Hematopoietic multipotent progenitor cell treated with erythropoietin and hydrocortisone succinate and interleukin-3 and kit ligand, for 8 days (in vitro differentiated cells): ENCODE data around the gene EGFLAM.

Experiments
- DNase-seq: peaks from one replicate; pipeline ENCODE4 v3.0.0-alpha.2; 2015

EGFLAM gene

GRCh38 chr5:38258319-38259061 is at the start of gene EGFLAM:
TSS of gene EGFLAM (plus strand) at chr5:38258559. CDS start at chr5:38258755, 196 bp downstream.
- DNase-seq = no peak

GRCh38 chr5:38208782-38209378 is 49.5 kb upstream of the EGFLAM start:
- DNase-seq = peak; percentile 35

GRCh38 chr5:38210676-38211353 is 47.5 kb upstream of the EGFLAM start:
- no peak for DNase-seq

- DNase-seq = no peak
Observed at GRCh38 chr5:38211354-38211710, 47.0 kb upstream of the EGFLAM start.

- no peak for DNase-seq
Observed at GRCh38 chr5:38212307-38212706, 46.1 kb upstream of the EGFLAM start.

- DNase-seq = no peak
Observed at GRCh38 chr5:38226091-38226490, 32.3 kb upstream of the EGFLAM start.

- no peak for DNase-seq
Observed at GRCh38 chr5:38228914-38229313, 29.4 kb upstream of the EGFLAM start.

GRCh38 chr5:38234737-38235136 is 23.6 kb upstream of the EGFLAM start:
- no peak for DNase-seq

- DNase-seq = no peak
Observed at GRCh38 chr5:38237681-38238080, 20.7 kb upstream of the EGFLAM start.

GRCh38 chr5:38240212-38240611 is 18.1 kb upstream of the EGFLAM start:
- DNase-seq = no peak

- no peak for DNase-seq
Observed at GRCh38 chr5:38241655-38242054, 16.7 kb upstream of the EGFLAM start.

GRCh38 chr5:38245307-38245706 is 13.1 kb upstream of the EGFLAM start:
- DNase-seq = no peak

GRCh38 chr5:38249301-38249700 is 9.1 kb upstream of the EGFLAM start:
- DNase-seq = no peak

- DNase-seq = no peak
Observed at GRCh38 chr5:38249812-38250211, 8.5 kb upstream of the EGFLAM start.

GRCh38 chr5:38250763-38251448 is 7.5 kb upstream of the EGFLAM start:
- no peak for DNase-seq

- DNase-seq = no peak
Observed at GRCh38 chr5:38253759-38254158, 4.6 kb upstream of the EGFLAM start.

GRCh38 chr5:38257308-38258041 is 884 bp upstream of the EGFLAM start:
- no peak for DNase-seq

GRCh38 chr5:38258042-38258318 is 379 bp upstream of the EGFLAM start:
- no peak for DNase-seq

GRCh38 chr5:38259062-38259808 is 876 bp downstream of the EGFLAM start:
- DNase-seq = no peak

GRCh38 chr5:38259809-38260160 is 1.4 kb downstream of the EGFLAM start:
- DNase-seq = no peak

GRCh38 chr5:38263983-38264382 is 5.6 kb downstream of the EGFLAM start:
- no peak for DNase-seq

- peak; percentile 51 for DNase-seq
Observed at GRCh38 chr5:38265546-38266179, 7.3 kb downstream of the EGFLAM start.
